Colonic mucosa (tissue), 4 donors: ENCODE data around the gene DOK3. TPM values are rescaled to one million over a fixed set of nuclear protein-coding genes. Genes with fewer than 3 reads are reported as not detected.

Experiments used
- DNase-seq: peaks from one replicate; pipeline ENCODE4 v3.0.0-alpha.2; 2020
- H3K27ac ChIP-seq: fragments of 200-600 bp; one replicate; pipeline ENCODE4 v1.8.0; 2021
- H3K27me3 ChIP-seq: fragments of 200-600 bp; one replicate; pipeline ENCODE4 v1.8.0; 2021
- H3K36me3 ChIP-seq: fragments of 200-600 bp; one replicate; pipeline ENCODE4 v1.8.0; 2021
- H3K4me1 ChIP-seq: fragments of 200-600 bp; one replicate; pipeline ENCODE4 v1.8.0; 2021; ENCODE audit warnings: mild to moderate bottlenecking
- H3K4me3 ChIP-seq: fragments of 200-600 bp; one replicate; pipeline ENCODE4 v1.8.0; 2021
- H3K9ac ChIP-seq, 2 donors: one replicate each; pipeline ENCODE4 v1.7.0; 2013; ENCODE audit warnings: control low read depth in 2 of 2, low read depth in 2 of 2, low read length in 2 of 2
- H3K9me3 ChIP-seq: fragments of 200-600 bp; one replicate; pipeline ENCODE4 v1.8.0; 2021
- intact Hi-C: fragments of 100-400 bp; cut with DNase I; formaldehyde crosslinking; loops from one replicate; pipeline ENCODE4 v1.14.1; 2022
- total RNA-seq, 2 donors: library from RNA; stranded (reverse); fragmentation: NEBNext Ultra II Directional in 1 of 2; extraction: Animal tissue kit (Norgen Biotek cat#: 25700) in 1 of 2; gene quantifications; one replicate each; pipeline ENCODE4 v1.2.1, GENCODE V29; 2021
- TF ChIP-seq, protein P1 (sequence below): fragments of 200-600 bp; IDR thresholded peaks from one replicate; pipeline ENCODE4 v1.8.0; 2022; ENCODE audit warnings: antibody characterized with exemption, mild to moderate bottlenecking
- donor health status: healthy.
- donor health status: DM: no; HTN: no; CAD: no.
- donor health status: DM: no; HTN: no; CAD: no.

The DOK3 gene
- total RNA-seq, 2 donors from 2014 or later = 4.1 to 8.9 TPM

DNA sequence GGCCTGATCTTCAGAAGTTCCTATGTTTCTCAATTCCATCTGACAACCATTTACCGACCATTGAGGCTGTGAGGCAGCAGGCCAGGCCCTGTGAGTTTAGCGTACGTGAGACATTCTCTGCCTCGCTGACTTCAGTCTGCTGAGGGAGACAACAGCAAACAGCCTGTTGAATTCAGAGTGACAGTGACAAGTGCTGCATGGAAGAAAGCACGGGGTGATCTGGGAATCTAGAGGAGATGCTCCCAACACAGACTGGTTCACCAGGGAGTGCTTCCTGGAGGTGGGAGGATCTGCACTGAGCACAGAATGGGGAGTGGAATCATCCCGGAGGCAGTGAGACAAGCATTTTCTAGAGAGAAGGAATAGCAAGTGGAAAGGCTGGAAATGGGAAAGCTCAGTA lies 17.2 kb upstream of the DOK3 start:
- H3K27me3 ChIP-seq = no peaks in the 10 kb centered on the region
- H3K27ac ChIP-seq = no peak overlapping the region
- no peaks in the 10 kb centered on the region for H3K9me3 ChIP-seq
- no peaks in the 10 kb centered on the region for H3K4me1 ChIP-seq
- H3K9ac ChIP-seq = no peak overlapping the region
- intact Hi-C loops = no loop called here
- no peak overlapping the region for H3K4me3 ChIP-seq
- peaks cover 5% of the 10 kb centered on the region for H3K36me3 ChIP-seq
- DNase-seq = no peak
- TF ChIP-seq, protein P1, sequence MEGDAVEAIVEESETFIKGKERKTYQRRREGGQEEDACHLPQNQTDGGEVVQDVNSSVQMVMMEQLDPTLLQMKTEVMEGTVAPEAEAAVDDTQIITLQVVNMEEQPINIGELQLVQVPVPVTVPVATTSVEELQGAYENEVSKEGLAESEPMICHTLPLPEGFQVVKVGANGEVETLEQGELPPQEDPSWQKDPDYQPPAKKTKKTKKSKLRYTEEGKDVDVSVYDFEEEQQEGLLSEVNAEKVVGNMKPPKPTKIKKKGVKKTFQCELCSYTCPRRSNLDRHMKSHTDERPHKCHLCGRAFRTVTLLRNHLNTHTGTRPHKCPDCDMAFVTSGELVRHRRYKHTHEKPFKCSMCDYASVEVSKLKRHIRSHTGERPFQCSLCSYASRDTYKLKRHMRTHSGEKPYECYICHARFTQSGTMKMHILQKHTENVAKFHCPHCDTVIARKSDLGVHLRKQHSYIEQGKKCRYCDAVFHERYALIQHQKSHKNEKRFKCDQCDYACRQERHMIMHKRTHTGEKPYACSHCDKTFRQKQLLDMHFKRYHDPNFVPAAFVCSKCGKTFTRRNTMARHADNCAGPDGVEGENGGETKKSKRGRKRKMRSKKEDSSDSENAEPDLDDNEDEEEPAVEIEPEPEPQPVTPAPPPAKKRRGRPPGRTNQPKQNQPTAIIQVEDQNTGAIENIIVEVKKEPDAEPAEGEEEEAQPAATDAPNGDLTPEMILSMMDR = no peak

DNA sequence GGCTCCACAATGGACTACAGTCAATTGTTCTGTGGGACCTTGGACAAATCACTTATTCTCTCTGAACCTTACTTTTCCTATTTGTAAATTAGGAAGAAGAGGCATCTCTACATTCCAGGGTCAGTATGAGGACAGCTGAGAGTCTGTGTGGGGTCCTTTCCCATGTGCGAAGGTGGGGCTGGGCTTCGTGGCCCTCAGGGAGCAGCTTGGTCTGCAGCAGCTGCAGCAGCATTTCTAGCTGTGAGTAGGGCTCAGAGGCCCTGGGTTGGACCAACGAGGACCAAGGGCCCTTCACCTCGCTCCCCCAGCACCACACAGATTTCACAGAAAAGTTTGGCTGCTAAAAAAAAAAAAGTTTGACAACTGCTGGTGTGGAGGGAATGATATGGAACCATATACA lies 16.6 kb upstream of the DOK3 start:
- no peak for DNase-seq
- Histone ChIP-seq H3K9ac (no peak overlapping the region), H3K27me3 (no peaks in the 10 kb centered on the region), H3K36me3 (peaks cover 5% of the 10 kb centered on the region), H3K4me1 (no peaks in the 10 kb centered on the region), H3K27ac (no peak overlapping the region), H3K9me3 (no peaks in the 10 kb centered on the region), H3K4me3 (no peak overlapping the region)
- intact Hi-C loops = no loop called here
- TF ChIP-seq, protein P1 = no peak

DNA sequence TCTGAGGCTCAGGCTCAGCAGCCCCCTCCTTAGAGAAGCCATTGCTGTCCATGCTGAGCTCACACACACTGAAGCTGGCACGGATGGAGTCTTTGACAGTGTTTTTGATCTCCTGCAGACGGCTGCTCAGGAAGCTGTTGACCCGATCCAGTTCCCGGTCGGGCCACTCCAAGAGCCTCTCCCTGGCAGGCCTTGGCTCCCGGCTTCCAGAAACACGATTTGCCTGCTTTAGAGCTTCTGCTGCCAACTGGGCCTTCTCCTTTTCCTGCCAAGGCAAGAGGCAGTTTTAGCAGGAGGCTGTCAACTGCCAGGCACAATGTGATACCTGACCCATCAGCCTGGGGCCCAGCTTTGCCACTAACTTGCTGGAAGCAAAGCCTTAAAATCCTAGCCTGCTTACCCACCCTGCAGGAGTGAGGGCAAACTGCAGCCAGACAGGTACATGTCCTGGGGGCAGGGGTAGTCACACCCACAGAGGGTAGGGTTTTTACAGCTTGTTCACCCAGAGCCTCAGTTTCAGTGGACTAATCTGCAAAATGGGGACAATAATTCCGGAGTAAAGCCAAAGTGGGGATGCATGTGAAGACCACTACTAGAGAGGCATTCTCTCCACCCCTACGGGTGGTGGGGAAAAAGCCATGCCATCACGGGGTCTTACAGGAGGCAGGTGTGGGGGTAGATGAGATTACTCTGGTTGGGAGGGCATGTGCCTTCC lies 15.5 kb upstream of the DOK3 start:
- Histone ChIP-seq H3K9ac (no peak overlapping the region), H3K27me3 (no peaks in the 10 kb centered on the region), H3K4me1 (no peaks in the 10 kb centered on the region), H3K36me3 (peaks cover 5% of the 10 kb centered on the region), H3K4me3 (no peak overlapping the region), H3K9me3 (no peaks in the 10 kb centered on the region), H3K27ac (no peak overlapping the region)
- DNase-seq = no peak
- TF ChIP-seq, protein P1 = no peak
- intact Hi-C loops = no loop called here

DNA sequence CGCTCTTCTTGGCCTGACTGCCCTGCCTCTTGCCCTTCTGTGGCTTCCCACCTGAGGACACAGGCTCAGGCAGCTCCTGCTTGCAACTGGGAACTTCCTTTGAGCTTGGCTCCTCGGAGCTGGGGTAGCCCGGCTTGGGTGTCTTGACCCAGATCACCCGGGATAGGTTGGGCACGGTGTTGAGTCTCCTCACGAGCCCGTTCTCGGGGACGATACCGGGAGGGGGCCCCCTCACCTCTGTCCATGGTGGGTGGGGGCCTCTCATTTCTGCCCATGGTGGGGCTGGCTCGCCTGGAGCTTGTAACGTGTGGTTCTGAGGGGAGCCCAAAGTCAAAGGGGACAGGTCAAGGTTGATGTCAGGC lies 14.9 kb upstream of the DOK3 start:
- H3K9ac ChIP-seq = no peak overlapping the region
- TF ChIP-seq, protein P1 = no peak
- H3K27ac ChIP-seq = no peak overlapping the region
- no peaks in the 10 kb centered on the region for H3K27me3 ChIP-seq
- no peak overlapping the region for H3K4me3 ChIP-seq
- H3K36me3 ChIP-seq = peaks cover 5% of the 10 kb centered on the region
- no peaks in the 10 kb centered on the region for H3K9me3 ChIP-seq
- intact Hi-C loops = no loop called here
- no peaks in the 10 kb centered on the region for H3K4me1 ChIP-seq
- no peak for DNase-seq

DNA sequence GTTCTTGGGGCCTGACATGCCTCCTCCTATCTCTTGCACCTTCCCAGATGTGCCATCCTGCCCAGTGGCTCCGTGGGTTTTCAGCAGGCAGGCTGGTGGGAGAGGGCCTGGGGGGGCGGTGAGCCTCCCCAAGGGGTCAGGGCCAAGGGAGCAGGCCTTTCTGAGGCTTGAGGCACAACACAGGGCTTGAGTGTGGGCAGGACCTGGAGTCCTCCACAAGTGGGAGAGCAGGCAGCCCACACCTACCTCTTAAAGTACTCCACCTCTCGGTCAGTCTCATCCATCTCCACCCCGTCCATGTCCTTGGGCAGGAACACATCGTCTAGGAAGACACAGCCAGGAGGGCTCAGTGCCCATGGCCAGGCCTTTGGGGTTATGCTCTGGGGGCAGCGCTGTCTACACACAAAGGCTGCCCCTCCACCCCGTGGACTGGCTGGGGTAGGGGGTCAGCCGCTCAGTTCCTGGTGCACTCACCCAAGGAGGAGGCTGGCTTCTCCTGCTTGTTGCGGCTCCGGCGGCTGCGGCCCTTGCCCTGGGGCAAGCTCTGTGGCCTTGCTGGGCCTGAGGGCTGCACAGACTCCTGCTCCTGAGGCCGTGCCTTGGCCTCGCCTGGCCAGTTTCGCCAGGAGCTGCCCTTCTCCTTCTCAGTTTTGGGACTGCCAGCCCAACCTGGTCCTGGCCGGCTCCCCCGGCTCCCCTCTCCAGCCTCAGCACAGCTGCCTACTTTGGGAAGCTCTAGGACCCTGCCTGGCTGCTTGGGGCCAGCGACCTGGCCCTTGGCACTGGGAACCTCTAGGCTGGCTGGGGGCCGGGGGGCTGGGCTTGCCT lies 14.3 kb upstream of the DOK3 start:
- Histone ChIP-seq H3K4me1 (no peaks in the 10 kb centered on the region), H3K27me3 (no peaks in the 10 kb centered on the region), H3K27ac (no peak overlapping the region), H3K9me3 (no peaks in the 10 kb centered on the region), H3K4me3 (no peak overlapping the region), H3K36me3 (peaks cover 5% of the 10 kb centered on the region), H3K9ac (no peak overlapping the region)
- TF ChIP-seq, protein P1 = no peak
- no peak for DNase-seq
- intact Hi-C loops = no loop called here
